ENCODE data around the gene TRAF3IP3. TPM values are rescaled to one million over a fixed set of nuclear protein-coding genes. Genes with fewer than 3 reads are reported as not detected.

TRAF3IP3 gene
- total RNA-seq, 4 donors from 2014 or later: 0.61 to 2.1 (median 1.1) TPM; not detected in 1

GRCh38 chr1:209710847-209711246 lies 45.0 kb upstream of the TRAF3IP3 start:
- H3K4me3 ChIP-seq (ENCODE audit: low read depth, poor library complexity, severe bottlenecking): no peak overlapping the region
- DNase-seq (ENCODE audit: low spot score in 2 of 2): no peak
- no peak for TF ChIP-seq POLR2A (IDR thresholded peaks at IDR 0.05)
- TF ChIP-seq CTCF (IDR thresholded peaks at IDR 0.05): no peak
- intact Hi-C loops (cut with DNase I; ENCODE audit: low total_unique reads): no loop called here
- 72 to 77% methylated on average over 3 of the region's 3 CpGs for WGBS, 2 donors

GRCh38 chr1:209714338-209714737 lies 41.5 kb upstream of the TRAF3IP3 start:
- DNase-seq (ENCODE audit: low spot score in 2 of 2): no peak
- H3K4me3 ChIP-seq (ENCODE audit: low read depth, poor library complexity, severe bottlenecking): no peak overlapping the region
- WGBS, 2 donors: 78 to 80% methylated on average over 2 of the region's 2 CpGs
- intact Hi-C loops (cut with DNase I; ENCODE audit: low total_unique reads): no loop called here
- no peak for TF ChIP-seq POLR2A (IDR thresholded peaks at IDR 0.05)
- TF ChIP-seq CTCF (IDR thresholded peaks at IDR 0.05): no peak

- no peak overlapping the region for H3K4me3 ChIP-seq (ENCODE audit: low read depth, poor library complexity, severe bottlenecking)
- intact Hi-C loops (cut with DNase I; ENCODE audit: low total_unique reads): no loop called here
- DNase-seq (ENCODE audit: low spot score in 2 of 2): no peak
- TF ChIP-seq CTCF (IDR thresholded peaks at IDR 0.05): no peak
- TF ChIP-seq POLR2A (IDR thresholded peaks at IDR 0.05): no peak
Measured at GRCh38 chr1:209715314-209715713, 40.5 kb upstream of the TRAF3IP3 start.

GRCh38 chr1:209717818-209718217 lies 38.0 kb upstream of the TRAF3IP3 start:
- 81 to 88% methylated on average over 2 of the region's 2 CpGs for WGBS, 2 donors
- intact Hi-C loops (cut with DNase I; ENCODE audit: low total_unique reads): no loop called here
- no peak for TF ChIP-seq POLR2A (IDR thresholded peaks at IDR 0.05)
- TF ChIP-seq CTCF (IDR thresholded peaks at IDR 0.05): no peak
- DNase-seq (ENCODE audit: low spot score in 2 of 2): no peak
- H3K4me3 ChIP-seq (ENCODE audit: low read depth, poor library complexity, severe bottlenecking): no peak overlapping the region

- intact Hi-C loops (cut with DNase I; ENCODE audit: low total_unique reads): no loop called here
- WGBS, 2 donors: 86% methylated on average over 4 of the region's 4 CpGs
- H3K4me3 ChIP-seq (ENCODE audit: low read depth, poor library complexity, severe bottlenecking): no peak overlapping the region
- DNase-seq (ENCODE audit: low spot score in 2 of 2): no peak
- TF ChIP-seq CTCF (IDR thresholded peaks at IDR 0.05) (no peak), POLR2A (IDR thresholded peaks at IDR 0.05) (no peak)
Measured at GRCh38 chr1:209720326-209720725, 35.5 kb upstream of the TRAF3IP3 start.

GRCh38 chr1:209720826-209721225 lies 35.0 kb upstream of the TRAF3IP3 start:
- H3K4me3 ChIP-seq (ENCODE audit: low read depth, poor library complexity, severe bottlenecking): no peak overlapping the region
- TF ChIP-seq CTCF (IDR thresholded peaks at IDR 0.05) (no peak), POLR2A (IDR thresholded peaks at IDR 0.05) (no peak)
- intact Hi-C loops (cut with DNase I; ENCODE audit: low total_unique reads): no loop called here
- 80 to 85% methylated on average over 2 of the region's 2 CpGs for WGBS, 2 donors
- no peak for DNase-seq (ENCODE audit: low spot score in 2 of 2)
